K562 (cell line): ENCODE data around the gene RPF1. TPM values are rescaled to one million over a fixed set of nuclear protein-coding genes. Genes with fewer than 3 reads are reported as not detected.

Source experiments
- ASH1L ChIP-seq: fragments of 450-650 bp; IDR thresholded peaks from 2 replicates; pipeline ENCODE4 v1.6.1; 2018; ENCODE audit warnings: borderline replicate concordance, mild to moderate bottlenecking, low read depth; ENCODE audit not compliant: partially characterized antibody
- BRCA1 ChIP-seq, 2 experiments: fragments of 450-650 bp in 1 of 2; sonication (generic) in 1 of 2; formaldehyde crosslinking in 1 of 2; IDR thresholded peaks; 2 replicates each; pipeline versions ENCODE4 v1.5.0 to v1.6.1; 2017 to 2020; ENCODE audit warnings: mild to moderate bottlenecking in 1 of 2, missing genetic modification reagents in 1 of 2
- CHAMP1 ChIP-seq: fragments of 450-650 bp; IDR thresholded peaks from 2 replicates; pipeline ENCODE4 v1.6.1; 2016; ENCODE audit warnings: mild to moderate bottlenecking
- CHD2 ChIP-seq: IDR thresholded peaks from 2 replicates; pipeline ENCODE4 v1.6.1; 2011; ENCODE audit warnings: low read depth, low read length
- HDAC6 ChIP-seq: IDR thresholded peaks from 2 replicates; pipeline ENCODE4 v1.6.1; 2012; ENCODE audit warnings: low read depth, mild to moderate bottlenecking, control low read depth, inconsistent platforms, low read length, moderate library complexity
- HMGN3 ChIP-seq: IDR thresholded peaks from 2 replicates; pipeline ENCODE4 v1.6.1; 2011; ENCODE audit warnings: borderline replicate concordance, low read depth, mild to moderate bottlenecking, mixed read lengths, low read length; ENCODE audit not compliant: insufficient read length; ENCODE audit errors: extremely low read depth
- PCBP1 ChIP-seq: fragments of 200-400 bp; formaldehyde crosslinking; IDR thresholded peaks from 2 replicates; pipeline ENCODE4 v1.6.1; 2018; ENCODE audit warnings: mild to moderate bottlenecking, low read depth, low read length; ENCODE audit not compliant: poor library complexity, severe bottlenecking
- POLR2AphosphoS2 ChIP-seq: IDR thresholded peaks from 2 replicates; pipeline ENCODE4 v1.6.1; 2012; ENCODE audit warnings: low read length, improper control_type of control experiment
- RB1 ChIP-seq: fragments of 450-650 bp; IDR thresholded peaks from 2 replicates; pipeline ENCODE4 v1.6.1; 2017; ENCODE audit warnings: low read depth, mild to moderate bottlenecking
- RREB1 ChIP-seq: fragments of 250-450 bp; sonication (Bioruptor Pico); IDR thresholded peaks from 2 replicates; pipeline ENCODE4 v1.4.0; 2020
- SMARCA5 ChIP-seq: fragments of 450-650 bp; IDR thresholded peaks from 2 replicates; pipeline ENCODE4 v1.6.1; 2016
- TARDBP ChIP-seq: fragments of 450-650 bp; IDR thresholded peaks from 2 replicates; pipeline ENCODE4 v1.6.1; 2016
- TEAD4 ChIP-seq, 2 experiments: sonication (generic) in 1 of 2; formaldehyde crosslinking in 1 of 2; IDR thresholded peaks; 2 replicates each; pipeline versions ENCODE4 v1.6.1 to v1.8.0; 2012 to 2022; ENCODE audit warnings: borderline replicate concordance in 1 of 2, inconsistent platforms in 1 of 2, low read length in 1 of 2, mild to moderate bottlenecking in 1 of 2, missing genetic modification reagents in 1 of 2
- TOE1 ChIP-seq, 2 experiments: fragments of 450-650 bp in 1 of 2; sonication (generic) in 1 of 2; formaldehyde crosslinking in 1 of 2; IDR thresholded peaks; 2 replicates each; pipeline versions ENCODE4 v1.7.1 to v1.8.0; 2016 to 2022; ENCODE audit warnings: borderline replicate concordance in 2 of 2, mild to moderate bottlenecking in 2 of 2, antibody characterized with exemption in 1 of 2, inconsistent platforms in 1 of 2, low read depth in 1 of 2, missing genetic modification reagents in 1 of 2, moderate library complexity in 1 of 2
- U2AF1 ChIP-seq: fragments of 200-400 bp; formaldehyde crosslinking; optimal IDR thresholded peaks from 2 replicates; pipeline ENCODE3; 2017; ENCODE audit warnings: mild to moderate bottlenecking, low read depth, low read length, moderate library complexity
- ZBTB17 ChIP-seq: fragments of 450-650 bp; formaldehyde crosslinking; IDR thresholded peaks from 2 replicates; pipeline ENCODE4 v1.4.0; 2020; ENCODE audit warnings: mild to moderate bottlenecking
- ZNF354B ChIP-seq: fragments of 250-450 bp; sonication (Bioruptor Pico); IDR thresholded peaks from 2 replicates; pipeline ENCODE4 v1.4.0; 2020
- polyA plus RNA-seq, 8 experiments: library from polyadenylated mRNA; depleted of rRNA in 4 of 8; stranded (reverse) in 5 of 8; unstranded in 3 of 8; fragments of >200 nt; fragmentation: Nextera tagmentation in 2 of 8; fragmentation: Illumina TruSeq in 1 of 8; extraction: Ambion mirVana in 2 of 8; extraction: Trizol in 1 of 8; gene quantifications; 2 replicates each; pipeline versions ENCODE4 v1.2.1 to v1.2.3, GENCODE V29; 2011 to 2014; ENCODE audit warnings: inconsistent platforms in 1 of 8, missing spikeins in 1 of 8
- total RNA-seq, 7 experiments: library from RNA; depleted of rRNA in 6 of 7; stranded (reverse); fragments of >200 nt in 6 of 7; fragmentation: Illumina TruSeq in 2 of 7; extraction: Trizol in 2 of 7; gene quantifications; 2 replicates each; pipeline versions ENCODE4 v1.2.1 to v1.2.3, GENCODE V29; 2011 to 2021; ENCODE audit warnings: low replicate concordance in 1 of 7

RPF1 gene
- total and polyA plus RNA-seq, 9 of the 15 experiments (the other 6 are each of a cell fraction or from before 2014, with no cell fraction given) = 52.4 to 156 (median 90.2) TPM

GRCh38 chr1:84478876-84479868 is at the start of gene RPF1 (continued):
- TF ChIP-seq TEAD4 (IDR thresholded peaks at IDR 0.05; ENCODE audit: low read length) (no peak), TEAD4 (CRISPR knock-in tag; IDR thresholded peaks at IDR 0.05; ENCODE audit: borderline replicate concordance) (no peak), CHAMP1 (peak; percentile 92), SMARCA5 (no peak), U2AF1 (no peak), CHD2 (peak; percentile 71; the same call in 1 of the 2 replicates), RB1 (no peak; the same call in 1 of the 2 replicates), HMGN3 (no peak), RREB1 (no peak), POLR2AphosphoS2 (no peak), TOE1 (IDR thresholded peaks at IDR 0.05; ENCODE audit: borderline replicate concordance) (no peak; the same call in 1 of the 2 replicates), TOE1 (CRISPR knock-in tag; IDR thresholded peaks at IDR 0.05; ENCODE audit: borderline replicate concordance, low read depth) (no peak), ASH1L (peak; percentile 76), PCBP1 (no peak), ZNF354B (CRISPR knock-in tag) (no peak), ZBTB17 (CRISPR knock-in tag) (0 out of 2 replicates have a peak, but pooled peaks have one; percentile 14), HDAC6 (no peak), TARDBP (no peak), BRCA1 (IDR thresholded peaks at IDR 0.05) (no peak), BRCA1 (CRISPR knock-in tag; IDR thresholded peaks at IDR 0.05) (no peak)
